Measurements from ENCODE around the gene TMEM63A.

GRCh38 chr1:225813214-225813964, 68.8 kb downstream of the TMEM63A start:
- peak; percentile 42 for TF ChIP-seq CTCF (CRISPR knock-in tag; IDR thresholded peaks at IDR 0.05)
- TF ChIP-seq ZNF331 (CRISPR knock-in tag; IDR thresholded peaks at IDR 0.05), result peak; percentile 93
- TF ChIP-seq TBL1XR1 (IDR thresholded peaks at IDR 0.05; ENCODE audit: borderline replicate concordance, low read length, partially characterized antibody), result peak; percentile 98

Data from HepG2 (cell line).